ENCODE results near the gene GSG1L. TPM values are rescaled to one million over a fixed set of nuclear protein-coding genes. Genes with fewer than 3 reads are reported as not detected.
A peak's percentile ranks its signal among the peaks of the same experiment; 100 is the strongest.

GSG1L gene
- total RNA-seq, 1 donor from 2014 or later, result not detected

- H3K4me3 ChIP-seq (ENCODE audit: low read depth, low read length), result no peak overlapping the region
- no peak for TF ChIP-seq CTCF (conservative IDR thresholded peaks at IDR 0.05; ENCODE audit: low read depth, low read length)
- DNase-seq (ENCODE audit: low read depth), result no peak
These were observed 84.6 kb downstream of the GSG1L start for GRCh38 chr16:27978876-27979275.

GRCh38 chr16:27977966-27978365 is 85.5 kb downstream of the GSG1L start:
- no peak for TF ChIP-seq CTCF (conservative IDR thresholded peaks at IDR 0.05; ENCODE audit: low read depth, low read length)
- DNase-seq (ENCODE audit: low read depth), result no peak
- H3K4me3 ChIP-seq (ENCODE audit: low read depth, low read length), result no peak overlapping the region

GRCh38 chr16:27976990-27977389 is 86.5 kb downstream of the GSG1L start:
- H3K4me3 ChIP-seq (ENCODE audit: low read depth, low read length), result no peak overlapping the region
- no peak for TF ChIP-seq CTCF (conservative IDR thresholded peaks at IDR 0.05; ENCODE audit: low read depth, low read length)
- DNase-seq (ENCODE audit: low read depth), result no peak

GRCh38 chr16:27974896-27975540 is 88.5 kb downstream of the GSG1L start:
- H3K4me3 ChIP-seq (ENCODE audit: low read depth, low read length), result no peak overlapping the region
- DNase-seq (ENCODE audit: low read depth), result no peak
- no peak for TF ChIP-seq CTCF (conservative IDR thresholded peaks at IDR 0.05; ENCODE audit: low read depth, low read length)

GRCh38 chr16:27973678-27974077 is 89.8 kb downstream of the GSG1L start:
- H3K4me3 ChIP-seq (ENCODE audit: low read depth, low read length), result no peak overlapping the region
- DNase-seq (ENCODE audit: low read depth), result no peak
- TF ChIP-seq CTCF (conservative IDR thresholded peaks at IDR 0.05; ENCODE audit: low read depth, low read length), result no peak

- peak; percentile 77 for TF ChIP-seq CTCF (conservative IDR thresholded peaks at IDR 0.05; ENCODE audit: low read depth, low read length)
- peak; percentile 10 for DNase-seq (ENCODE audit: low read depth)
- H3K4me3 ChIP-seq (ENCODE audit: low read depth, low read length), result no peak overlapping the region
These were observed 91.0 kb downstream of the GSG1L start for GRCh38 chr16:27972500-27972899.

GRCh38 chr16:27969574-27969973 is 93.9 kb downstream of the GSG1L start:
- no peak for DNase-seq (ENCODE audit: low read depth)
- H3K4me3 ChIP-seq (ENCODE audit: low read depth, low read length), result no peak overlapping the region
- no peak for TF ChIP-seq CTCF (conservative IDR thresholded peaks at IDR 0.05; ENCODE audit: low read depth, low read length)

Measured in epithelial cell of proximal tubule (primary cell).